WERI-Rb-1 (cell line): ENCODE results near the gene KCNMA1.

Experiments used
- DNase-seq: peaks from one replicate; pipeline ENCODE4 v3.0.0-alpha.2; 2020
- H3K27ac ChIP-seq: fragments of 250-450 bp; sonication (Bioruptor Pico); 2 replicates; pipeline ENCODE4 v1.5.1; 2020; ENCODE audit warnings: mild to moderate bottlenecking, moderate library complexity
- H3K27me3 ChIP-seq: fragments of 250-450 bp; sonication (Bioruptor Pico); 2 replicates; pipeline ENCODE4 v1.5.1; 2021; ENCODE audit warnings: mild to moderate bottlenecking, low read depth, moderate library complexity; ENCODE audit not compliant: insufficient read depth, severe bottlenecking
- H3K36me3 ChIP-seq: fragments of 250-450 bp; sonication (Bioruptor Pico); 2 replicates; pipeline ENCODE4 v1.5.1; 2020; ENCODE audit warnings: mild to moderate bottlenecking, moderate library complexity
- H3K4me3 ChIP-seq: 2 replicates; pipeline ENCODE4 v1.5.1; 2011; ENCODE audit warnings: low read depth, mild to moderate bottlenecking, control low read depth, low read length
- H3K9me3 ChIP-seq: fragments of 250-450 bp; sonication (Bioruptor Pico); 2 replicates; pipeline ENCODE4 v1.5.1; 2021; ENCODE audit warnings: mild to moderate bottlenecking, moderate library complexity; ENCODE audit not compliant: severe bottlenecking
- TF ChIP-seq, protein P1 (sequence below): IDR thresholded peaks from 2 replicates; pipeline ENCODE4 v1.5.1; 2011; ENCODE audit warnings: low read depth, mild to moderate bottlenecking, control low read depth, inconsistent platforms, low read length

KCNMA1 gene

GRCh38 chr10:77212632-77213031 is 425.0 kb downstream of the KCNMA1 start:
- Histone ChIP-seq H3K27ac (no peak overlapping the region), H3K9me3 (no peaks in the 10 kb centered on the region), H3K4me3 (no peak overlapping the region), H3K36me3 (no peaks in the 10 kb centered on the region), H3K27me3 (no peaks in the 10 kb centered on the region)
- no peak for DNase-seq
- TF ChIP-seq, protein P1, sequence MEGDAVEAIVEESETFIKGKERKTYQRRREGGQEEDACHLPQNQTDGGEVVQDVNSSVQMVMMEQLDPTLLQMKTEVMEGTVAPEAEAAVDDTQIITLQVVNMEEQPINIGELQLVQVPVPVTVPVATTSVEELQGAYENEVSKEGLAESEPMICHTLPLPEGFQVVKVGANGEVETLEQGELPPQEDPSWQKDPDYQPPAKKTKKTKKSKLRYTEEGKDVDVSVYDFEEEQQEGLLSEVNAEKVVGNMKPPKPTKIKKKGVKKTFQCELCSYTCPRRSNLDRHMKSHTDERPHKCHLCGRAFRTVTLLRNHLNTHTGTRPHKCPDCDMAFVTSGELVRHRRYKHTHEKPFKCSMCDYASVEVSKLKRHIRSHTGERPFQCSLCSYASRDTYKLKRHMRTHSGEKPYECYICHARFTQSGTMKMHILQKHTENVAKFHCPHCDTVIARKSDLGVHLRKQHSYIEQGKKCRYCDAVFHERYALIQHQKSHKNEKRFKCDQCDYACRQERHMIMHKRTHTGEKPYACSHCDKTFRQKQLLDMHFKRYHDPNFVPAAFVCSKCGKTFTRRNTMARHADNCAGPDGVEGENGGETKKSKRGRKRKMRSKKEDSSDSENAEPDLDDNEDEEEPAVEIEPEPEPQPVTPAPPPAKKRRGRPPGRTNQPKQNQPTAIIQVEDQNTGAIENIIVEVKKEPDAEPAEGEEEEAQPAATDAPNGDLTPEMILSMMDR: no peak

- no peak overlapping the region for H3K4me3 ChIP-seq
- H3K36me3 ChIP-seq: no peaks in the 10 kb centered on the region
- no peaks in the 10 kb centered on the region for H3K9me3 ChIP-seq
- H3K27ac ChIP-seq: no peak overlapping the region
- TF ChIP-seq, protein P1: no peak
- no peak for DNase-seq
- no peaks in the 10 kb centered on the region for H3K27me3 ChIP-seq
Measured at GRCh38 chr10:77210645-77211044, 427.0 kb downstream of the KCNMA1 start.

GRCh38 chr10:77208684-77209256 is 428.8 kb downstream of the KCNMA1 start:
- Histone ChIP-seq H3K4me3 (no peak overlapping the region), H3K27ac (no peak overlapping the region), H3K36me3 (no peaks in the 10 kb centered on the region), H3K9me3 (peaks cover 7% of the 10 kb centered on the region), H3K27me3 (no peaks in the 10 kb centered on the region)
- TF ChIP-seq, protein P1: no peak
- DNase-seq: no peak

DNA sequence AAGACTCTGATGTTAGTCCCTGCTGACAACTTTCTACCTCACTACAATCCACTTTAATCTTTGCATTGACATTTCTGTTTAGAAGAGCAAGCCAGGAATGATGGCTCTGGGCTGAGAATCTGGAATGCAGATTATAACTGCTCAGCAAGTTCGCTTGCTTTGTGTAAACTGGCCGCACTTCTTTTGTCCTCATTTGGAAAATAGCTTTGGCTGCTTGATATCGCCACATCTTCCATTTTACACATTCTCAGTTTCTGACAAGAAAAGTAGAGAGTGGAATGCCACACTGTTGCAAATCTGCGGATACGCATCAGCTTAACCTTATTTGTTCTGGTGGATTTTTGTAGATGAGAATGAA is 429.8 kb downstream of the KCNMA1 start:
- H3K27ac ChIP-seq: no peak overlapping the region
- no peak overlapping the region for H3K4me3 ChIP-seq
- peaks cover 7% of the 10 kb centered on the region for H3K9me3 ChIP-seq
- TF ChIP-seq, protein P1: no peak
- no peaks in the 10 kb centered on the region for H3K27me3 ChIP-seq
- H3K36me3 ChIP-seq: no peaks in the 10 kb centered on the region
- no peak for DNase-seq

GRCh38 chr10:77207182-77207827 is 430.3 kb downstream of the KCNMA1 start:
- peaks cover 7% of the 10 kb centered on the region for H3K9me3 ChIP-seq
- H3K36me3 ChIP-seq: no peaks in the 10 kb centered on the region
- TF ChIP-seq, protein P1: no peak
- H3K4me3 ChIP-seq: no peak overlapping the region
- H3K27ac ChIP-seq: no peak overlapping the region
- DNase-seq: no peak
- H3K27me3 ChIP-seq: no peaks in the 10 kb centered on the region

GRCh38 chr10:77205135-77205534 is 432.5 kb downstream of the KCNMA1 start:
- DNase-seq: no peak
- TF ChIP-seq, protein P1: no peak
- no peak overlapping the region for H3K27ac ChIP-seq
- H3K9me3 ChIP-seq: peaks cover 7% of the 10 kb centered on the region
- H3K27me3 ChIP-seq: no peaks in the 10 kb centered on the region
- no peaks in the 10 kb centered on the region for H3K36me3 ChIP-seq
- H3K4me3 ChIP-seq: no peak overlapping the region
